Hepatic stellate cell (primary cell): ENCODE data around the gene CHST15.

ENCODE experiments used
- DNase-seq: peaks from one replicate; pipeline ENCODE4 v3.0.0; 2011; ENCODE audit warnings: low spot score

The CHST15 gene

GRCh38 chr10:124011464-124011863 lies 81.9 kb downstream of the CHST15 start:
- DNase-seq = no peak

DNA sequence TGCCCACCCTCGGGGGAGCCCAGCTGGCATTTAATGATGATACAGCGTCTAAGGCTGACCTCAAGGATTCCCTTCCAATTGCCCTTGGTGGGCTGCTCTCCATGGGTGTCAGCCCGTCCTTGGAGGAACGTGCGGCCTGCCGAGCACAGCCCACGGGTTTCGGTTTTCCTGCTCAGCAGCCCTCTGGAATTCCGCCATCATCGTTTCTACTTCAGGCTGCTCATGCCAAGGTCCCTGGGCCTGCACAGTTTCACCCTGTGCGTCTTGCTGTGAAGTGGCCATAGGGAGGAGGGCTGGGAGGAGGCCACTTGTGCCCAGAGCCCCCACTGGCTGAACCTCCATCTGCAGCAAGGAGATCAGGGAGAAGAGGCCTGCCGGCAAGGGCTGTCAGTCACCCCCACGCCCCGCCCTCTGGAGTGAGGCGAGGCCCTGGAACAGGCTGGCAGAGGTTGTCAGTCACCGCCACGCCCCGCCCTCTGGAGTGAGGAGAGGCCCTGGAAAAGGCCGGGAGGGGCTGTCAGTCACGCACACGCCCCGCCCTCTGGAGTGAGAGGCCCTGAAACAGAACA lies 82.8 kb downstream of the CHST15 start:
- DNase-seq = no peak

DNA sequence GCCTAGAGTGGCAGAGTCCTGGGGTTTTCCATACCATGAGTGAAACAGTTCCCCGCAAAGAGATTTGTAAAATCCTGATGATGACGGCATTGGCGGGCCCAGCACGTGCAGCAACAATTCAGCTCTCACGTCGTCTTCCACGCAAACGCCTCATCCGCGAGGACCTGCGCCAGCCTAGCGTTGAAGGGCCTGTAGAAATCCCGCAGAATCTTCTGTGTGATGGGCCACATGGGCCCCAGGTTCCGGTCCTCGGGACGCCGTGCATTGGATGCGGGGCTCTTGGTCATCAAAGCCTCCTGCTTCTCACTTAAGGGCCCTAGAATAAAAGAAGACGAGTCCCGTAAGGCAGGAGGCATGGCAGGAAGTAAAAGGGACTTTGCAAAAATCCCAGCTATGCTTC lies 83.4 kb downstream of the CHST15 start:
- DNase-seq = no peak

GRCh38 chr10:124009231-124010015 lies 84.0 kb downstream of the CHST15 start:
- no peak for DNase-seq

DNA sequence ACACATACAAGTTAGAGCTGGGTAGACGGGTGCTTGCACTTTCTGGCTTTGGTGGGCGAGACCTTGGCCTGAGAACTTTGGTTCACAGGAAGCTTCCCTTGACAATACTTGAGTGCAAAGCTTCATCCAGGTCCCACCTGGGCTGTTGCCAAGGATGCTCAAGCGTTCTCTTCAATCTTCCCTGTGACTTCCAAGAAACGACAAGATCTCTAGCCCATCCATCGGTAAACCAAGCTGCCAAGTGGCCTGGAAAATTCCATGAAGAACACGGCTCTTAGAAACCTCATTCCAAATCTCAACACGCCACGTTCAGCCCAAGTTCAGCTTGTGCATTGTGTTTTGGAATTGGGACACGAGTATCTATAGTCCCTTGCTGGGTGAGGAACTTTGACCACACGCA lies 84.7 kb downstream of the CHST15 start:
- no peak for DNase-seq

DNA sequence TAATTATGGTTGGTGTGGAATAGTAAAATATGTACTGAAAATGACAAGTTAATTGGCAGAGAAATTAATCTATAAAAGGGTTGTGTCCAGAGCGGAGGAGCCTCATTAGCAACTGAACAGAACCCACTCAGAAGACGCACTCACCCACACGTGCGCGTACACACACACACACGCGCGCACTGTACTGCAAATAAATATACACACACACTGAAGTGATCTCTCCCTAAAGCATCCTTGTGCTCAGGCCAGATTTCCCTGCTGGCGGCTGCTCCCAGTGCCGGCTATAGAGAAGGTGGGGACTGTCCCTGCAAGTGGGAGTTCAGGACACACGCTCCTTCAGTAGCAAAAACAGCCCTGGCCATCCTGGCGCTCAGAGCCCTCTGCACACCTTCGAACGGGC lies 85.2 kb downstream of the CHST15 start:
- DNase-seq = no peak

DNA sequence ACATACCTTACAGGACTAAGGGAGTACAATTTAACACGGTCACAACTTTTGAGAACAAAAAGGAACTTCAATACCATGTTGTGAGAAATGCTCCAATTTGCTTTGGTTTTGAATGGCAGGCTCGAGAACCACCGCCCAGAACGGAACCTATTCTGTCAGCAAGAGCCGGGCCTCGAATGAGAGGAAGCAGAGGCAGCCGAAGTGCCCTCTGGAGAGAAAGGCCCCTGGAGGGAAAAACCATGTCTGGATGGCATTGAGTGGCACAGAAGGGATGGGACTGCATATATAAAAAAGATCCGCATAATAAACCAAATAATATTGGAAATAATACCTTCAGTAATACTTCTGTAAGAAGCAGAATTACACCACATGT lies 85.6 kb downstream of the CHST15 start:
- no peak for DNase-seq

GRCh38 chr10:124007102-124007772 lies 86.2 kb downstream of the CHST15 start:
- no peak for DNase-seq

GRCh38 chr10:124006526-124006925 lies 86.9 kb downstream of the CHST15 start:
- no peak for DNase-seq

GRCh38 chr10:124005991-124006392 lies 87.4 kb downstream of the CHST15 start:
- no peak for DNase-seq

DNA sequence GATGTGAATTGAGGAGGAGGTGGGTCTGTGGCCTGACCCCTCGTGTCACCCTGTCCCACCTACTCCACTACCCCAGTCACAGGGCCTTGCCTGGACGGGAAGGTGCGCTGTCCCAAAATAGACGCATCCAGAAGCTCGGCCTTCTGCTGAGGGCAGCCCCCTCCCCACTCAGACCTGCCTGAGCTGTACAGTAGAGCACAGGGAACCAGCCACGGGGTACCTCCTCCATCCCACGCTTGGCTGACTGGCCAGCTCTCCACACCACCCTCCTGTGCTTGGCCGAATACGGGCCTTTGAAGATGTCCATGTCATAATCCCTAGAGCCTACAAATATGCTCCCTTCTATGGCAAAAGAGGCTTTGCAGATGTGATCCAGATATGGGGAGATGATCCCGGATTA lies 88.3 kb downstream of the CHST15 start:
- DNase-seq = no peak

- DNase-seq = no peak
Observed at GRCh38 chr10:124004663-124005004, 88.8 kb downstream of the CHST15 start.

- no peak for DNase-seq
Observed at GRCh38 chr10:124003871-124004662, 89.3 kb downstream of the CHST15 start.

- DNase-seq = no peak
Observed at GRCh38 chr10:124003481-124003870, 89.9 kb downstream of the CHST15 start.

DNA sequence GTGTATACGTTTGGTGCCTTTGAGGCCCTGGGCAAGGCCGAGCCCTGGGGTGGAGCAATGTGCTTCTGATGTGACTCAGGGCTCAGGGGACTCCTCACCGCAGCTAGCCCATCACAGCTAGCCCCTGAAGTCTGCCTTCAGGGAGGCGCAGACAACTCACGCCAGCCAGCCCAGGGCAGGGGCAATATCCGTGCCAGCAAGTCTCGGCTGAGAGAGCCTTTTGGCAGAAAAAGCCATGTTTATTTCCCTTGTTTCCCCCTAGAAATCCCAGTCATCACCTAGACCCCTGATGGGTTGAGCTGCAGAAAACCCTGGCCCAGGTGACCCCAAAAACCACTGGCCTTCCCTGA lies 90.4 kb downstream of the CHST15 start:
- DNase-seq = no peak

DNA sequence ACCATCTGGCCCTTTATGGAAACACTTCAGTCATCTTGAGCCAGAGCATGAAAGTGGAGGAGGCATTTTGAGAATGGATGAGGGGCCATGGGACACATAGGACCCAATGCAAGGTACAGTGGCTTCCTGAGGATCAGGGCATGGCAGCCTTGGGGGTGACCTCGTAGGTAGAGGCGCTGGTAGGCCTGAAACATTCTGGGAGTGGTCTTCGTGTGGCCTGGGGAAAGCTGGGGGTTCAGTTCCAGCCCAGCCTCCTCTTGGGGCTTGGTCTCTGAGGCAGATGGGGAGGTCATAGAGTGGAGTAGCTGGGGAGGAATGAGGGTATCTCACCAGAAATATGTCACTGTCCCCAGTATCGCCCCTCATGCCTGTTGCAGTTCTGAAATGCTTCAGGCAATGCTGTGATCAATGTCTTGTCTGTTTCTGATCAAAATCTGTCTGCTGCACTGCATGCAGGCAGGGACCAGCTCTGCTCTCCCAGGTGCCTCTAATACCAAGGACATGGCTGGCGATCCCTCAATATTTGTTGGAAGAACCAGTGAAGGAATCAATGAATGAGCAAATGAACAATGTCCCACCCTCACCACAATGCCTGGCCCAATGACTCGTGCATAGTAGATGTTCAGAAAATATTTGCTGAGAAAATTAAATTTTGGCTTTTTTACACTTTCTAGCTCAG lies 90.9 kb downstream of the CHST15 start:
- peak; percentile 4 for DNase-seq

DNA sequence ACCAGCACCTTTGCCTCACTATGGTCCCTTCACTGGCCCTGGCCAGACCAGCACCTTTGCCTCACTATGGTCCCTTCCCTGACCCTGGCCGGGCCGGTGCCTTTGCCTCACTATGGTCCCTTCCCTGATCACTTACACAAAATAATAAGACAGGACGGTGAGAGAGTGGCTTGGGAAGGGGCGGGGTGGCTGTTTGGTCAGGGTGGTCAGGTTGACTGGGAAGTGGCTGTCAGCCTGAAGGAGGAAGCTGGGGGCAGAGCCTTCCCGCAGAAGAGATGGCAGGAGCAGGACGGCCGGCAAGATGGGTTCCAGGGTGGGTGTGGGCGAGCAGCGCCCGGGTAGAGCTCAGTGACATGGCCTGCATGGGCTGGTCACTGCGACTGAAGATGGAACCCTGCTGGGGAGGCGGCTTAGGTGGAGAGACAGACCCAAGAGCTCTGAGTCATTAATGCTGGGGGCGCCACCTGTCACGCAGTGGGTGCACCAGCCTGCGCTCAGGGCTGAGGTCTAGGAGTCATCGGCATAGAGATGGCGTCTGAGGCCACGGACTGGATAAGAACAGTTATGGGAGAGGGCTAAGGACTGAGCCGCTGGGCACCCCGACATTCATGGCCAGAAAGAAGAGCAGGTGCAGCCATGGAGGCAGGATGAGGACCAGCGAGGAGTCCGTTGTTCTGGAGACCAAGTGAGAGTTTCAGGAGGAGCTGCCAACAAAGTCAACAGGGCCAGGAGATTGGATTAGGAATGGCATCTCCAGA lies 91.8 kb downstream of the CHST15 start:
- DNase-seq = peak; percentile 1

- peak; percentile 16 for DNase-seq
Observed at GRCh38 chr10:124000792-124001201, 92.6 kb downstream of the CHST15 start.

GRCh38 chr10:123999956-124000615 lies 93.3 kb downstream of the CHST15 start:
- peak; percentile 4 for DNase-seq

DNA sequence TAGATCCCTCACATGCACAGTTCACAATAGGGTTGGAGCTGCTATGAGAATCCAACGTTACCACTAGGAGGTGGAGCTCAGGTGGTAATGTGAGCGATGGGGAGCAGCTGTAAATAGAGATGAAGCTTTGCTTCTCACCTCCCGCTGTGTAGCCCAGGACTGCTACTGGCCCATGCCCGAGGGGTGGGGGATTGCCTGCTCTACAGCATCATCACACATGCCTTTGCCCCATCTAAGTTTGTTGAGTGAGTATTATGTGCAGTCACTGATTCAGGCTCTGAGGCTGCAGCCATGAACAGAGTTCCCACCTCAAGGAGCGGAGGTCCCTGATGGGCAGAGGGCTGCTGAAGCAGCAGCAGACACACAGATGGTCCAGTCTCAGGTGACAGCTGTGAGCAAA lies 94.1 kb downstream of the CHST15 start:
- DNase-seq = peak; percentile 1
